Prostate gland (tissue), 2 donors: Measurements from ENCODE around the gene PASK. TPM values are rescaled to one million over a fixed set of nuclear protein-coding genes. Genes with fewer than 3 reads are reported as not detected.

Source experiments
- DNase-seq: peaks from one replicate; pipeline ENCODE4 v3.0.0-alpha.2; 2019; ENCODE audit warnings: low spot score
- H3K27ac ChIP-seq, 2 donors: fragments of 200-600 bp; sonication (generic); 2 replicates each; pipeline ENCODE4 v1.5.1; 2017 to 2019
- H3K27me3 ChIP-seq: fragments of 200-600 bp; sonication (generic); replicated peaks from 2 replicates; pipeline ENCODE4 v1.5.1; 2019; ENCODE audit not compliant: insufficient read depth
- H3K36me3 ChIP-seq, 2 donors: fragments of 200-600 bp; sonication (generic); 1 replicate in 1 of 2; 2 replicates in 1 of 2; pipeline versions ENCODE4 v1.5.1 to v1.8.1; 2017 to 2019
- H3K4me1 ChIP-seq: fragments of 200-600 bp; sonication (generic); replicated peaks from 2 replicates; pipeline ENCODE4 v1.5.1; 2019
- H3K4me3 ChIP-seq, 2 donors: fragments of 200-600 bp; sonication (generic); 2 replicates each; pipeline ENCODE4 v1.5.1; 2017 to 2019
- H3K9me3 ChIP-seq: fragments of 200-600 bp; sonication (generic); 2 replicates; pipeline ENCODE4 v1.5.1; 2017
- CTCF ChIP-seq, 4 experiments: fragments of 200-600 bp in 2 of 4; fragments of 450-650 bp in 2 of 4; sonication (generic) in 2 of 4; IDR thresholded peaks; 1 replicate in 3 of 4; 2 replicates in 1 of 4; pipeline ENCODE4 v1.5.1; 2016 to 2019; ENCODE audit warnings: antibody characterized with exemption in 4 of 4, mild to moderate bottlenecking in 2 of 4, moderate library complexity in 2 of 4
- POLR2A ChIP-seq: fragments of 450-650 bp; IDR thresholded peaks from one replicate; pipeline ENCODE4 v1.6.1; 2016; ENCODE audit warnings: antibody characterized with exemption, mild to moderate bottlenecking
- POLR2AphosphoS5 ChIP-seq: sonication (generic); formaldehyde crosslinking; IDR thresholded peaks from one replicate; pipeline ENCODE4 v1.6.1; 2017; ENCODE audit warnings: antibody characterized with exemption
- WGBS: methylation state at CpG from one replicate; pipeline ENCODE4 v1.1.5; 2018; 5-methylcytosine and 5-hydroxymethylcytosine counted together
- intact Hi-C: fragments of 100-400 bp; cut with DNase I; formaldehyde crosslinking; loops from one replicate; pipeline ENCODE4 v1.14.2; 2022
- small RNA-seq, 2 donors: library from RNA; depleted of rRNA; stranded (forward); fragments of <200 nt; gene quantifications; one replicate each; pipeline ENCODE3, GENCODE V24; 2016
- total RNA-seq, 2 donors: library from RNA; depleted of rRNA; stranded (reverse); fragments of >200 nt; gene quantifications; one replicate each; pipeline ENCODE4 v1.1.0, GENCODE V29; 2016

The PASK gene
- total RNA-seq, 2 donors from 2014 or later = 49.2 to 200 TPM

GRCh38 chr2:241063093-241063551, 86.2 kb downstream of the PASK start:
- TF ChIP-seq CTCF (IDR thresholded peaks at IDR 0.05) (no peak), POLR2A (no peak), POLR2AphosphoS5 (no peak)
- intact Hi-C loops = no loop called here
- 48% methylated on average over 13 of the region's 13 CpGs for WGBS
- DNase-seq = no peak
- H3K27me3 ChIP-seq = no peaks in the 10 kb centered on the region
- H3K36me3 ChIP-seq = no peaks in the 10 kb centered on the region
- H3K27ac ChIP-seq = peak overlapping the region in 1 of 2 donors; percentile 55
- H3K4me1 ChIP-seq = peaks cover 10% of the 10 kb centered on the region
- peak overlapping the region; percentile 28 to 46 for H3K4me3 ChIP-seq
- no peaks in the 10 kb centered on the region for H3K9me3 ChIP-seq

GRCh38 chr2:241062389-241063092, 86.7 kb downstream of the PASK start:
- Histone ChIP-seq H3K36me3 (no peaks in the 10 kb centered on the region), H3K4me1 (peaks cover 10% of the 10 kb centered on the region), H3K27me3 (no peaks in the 10 kb centered on the region), H3K27ac (peak overlapping the region; percentile 40 to 55), H3K4me3 (no peak overlapping the region), H3K9me3 (no peaks in the 10 kb centered on the region)
- 73% methylated on average over 15 of the region's 15 CpGs for WGBS
- intact Hi-C loops = no loop called here
- no peak for TF ChIP-seq POLR2AphosphoS5
- no peak for TF ChIP-seq POLR2A
- TF ChIP-seq CTCF (IDR thresholded peaks at IDR 0.05) = no peak
- no peak for DNase-seq

- Histone ChIP-seq H3K4me3 (no peak overlapping the region), H3K27ac (peak overlapping the region; percentile 12 to 55), H3K9me3 (no peaks in the 10 kb centered on the region), H3K27me3 (no peaks in the 10 kb centered on the region), H3K4me1 (peaks cover 10% of the 10 kb centered on the region), H3K36me3 (no peaks in the 10 kb centered on the region)
- 64% methylated on average over 6 of the region's 6 CpGs for WGBS
- TF ChIP-seq CTCF (IDR thresholded peaks at IDR 0.05) (no peak), POLR2A (no peak), POLR2AphosphoS5 (peak; percentile 88)
- intact Hi-C loops = no loop called here
- DNase-seq = peak; percentile 76
These were observed 88.0 kb downstream of the PASK start for GRCh38 chr2:241061275-241061674.

Small RNA genes lying within 50 kb of the gene (small RNA-seq; reads per million reads assigned to genes)
- gene AC005237.2 = 0 reads per million in 2 donors

Other genes with a start within 250 kb of the PASK start
- gene CROCC2, start 243.1 kb downstream of the PASK start, total RNA-seq = under 1 TPM in 1 of 2 donors, not detected in 1; 0.23 TPM
- 100 to 1,000 TPM in 1 of 2 donors, 10 to 100 TPM in 1; 32.0 to 115 TPM for gene SNED1, start 150.9 kb downstream of the PASK start, total RNA-seq
- 10 to 100 TPM; 91.3 to 98.5 TPM for gene MTERF4, start 47.2 kb downstream of the PASK start, total RNA-seq
- 10 to 100 TPM; 50.0 to 91.3 TPM for gene PPP1R7, start 995 bp upstream of the PASK start, total RNA-seq
- 100 to 1,000 TPM; 140 to 187 TPM for gene ANO7, start 39.2 kb upstream of the PASK start, total RNA-seq
- 100 to 1,000 TPM; 529 to 612 TPM for gene HDLBP, start 166.2 kb upstream of the PASK start, total RNA-seq
- gene SEPTIN2, start 166.5 kb upstream of the PASK start, total RNA-seq = 100 to 1,000 TPM; 202 to 284 TPM
- gene FARP2, start 206.8 kb upstream of the PASK start, total RNA-seq = 10 to 100 TPM; 32.4 to 35.9 TPM